Lung (tissue), 12 donors: ENCODE results near the gene ZNF793. TPM values are rescaled to one million over a fixed set of nuclear protein-coding genes. Genes with fewer than 3 reads are reported as not detected.

Source experiments
- ATAC-seq: fragments of 200-7000 bp; cut with Tn5 transposase; one replicate; pipeline ENCODE4 v1.9.1; 2020; ENCODE audit warnings: moderate number of reproducible peaks; ENCODE audit not compliant: insufficient read depth, low FRiP score
- DNase-seq, 3 donors: peaks; one replicate each; pipeline ENCODE4 v3.0.0-alpha.2; 2013 to 2017
- H3K27ac ChIP-seq, 2 donors: one replicate each; pipeline ENCODE4 v1.5.1; 2013; ENCODE audit warnings: mild to moderate bottlenecking in 2 of 2, moderate library complexity in 2 of 2, control low read depth in 1 of 2, inconsistent platforms in 1 of 2, low read depth in 1 of 2, low read length in 1 of 2
- H3K27me3 ChIP-seq, 3 donors: one replicate each; pipeline ENCODE4 v1.5.1; 2013; ENCODE audit warnings: low read length in 2 of 3; ENCODE audit not compliant: control insufficient read depth in 3 of 3, insufficient read depth in 3 of 3
- H3K36me3 ChIP-seq, 4 donors: one replicate each; pipeline ENCODE4 v1.5.1; 2013; ENCODE audit warnings: low read length in 4 of 4, mild to moderate bottlenecking in 1 of 4, moderate library complexity in 1 of 4; ENCODE audit not compliant: control insufficient read depth in 4 of 4, insufficient read depth in 4 of 4
- H3K4me1 ChIP-seq, 5 donors: one replicate each; pipeline ENCODE4 v1.5.1; 2013; ENCODE audit warnings: low read length in 5 of 5, mild to moderate bottlenecking in 2 of 5, moderate library complexity in 1 of 5; ENCODE audit not compliant: control insufficient read depth in 5 of 5, insufficient read depth in 5 of 5
- H3K4me3 ChIP-seq: one replicate; pipeline ENCODE4 v1.5.1; 2013; ENCODE audit warnings: mild to moderate bottlenecking, control low read depth, moderate library complexity
- H3K9ac ChIP-seq, 2 donors: one replicate each; pipeline ENCODE4 v1.5.1; 2013; ENCODE audit warnings: low read length in 2 of 2, control low read depth in 1 of 2; ENCODE audit not compliant: insufficient read depth in 1 of 2
- H3K9me3 ChIP-seq, 4 donors: one replicate each; pipeline ENCODE4 v1.5.1; 2013; ENCODE audit warnings: low read length in 3 of 4, mild to moderate bottlenecking in 1 of 4, moderate library complexity in 1 of 4; ENCODE audit not compliant: control insufficient read depth in 4 of 4, insufficient read depth in 3 of 4
- CTCF ChIP-seq: IDR thresholded peaks from 2 replicates; pipeline ENCODE4 v1.5.1; 2012; ENCODE audit warnings: mild to moderate bottlenecking; ENCODE audit errors: control extremely low read depth, extremely low read depth
- WGBS, 2 donors: extraction: QIAGEN DNeasy Blood & Tissue Kit; methylation state at CpG; one replicate each; pipeline ENCODE4 v1.1.7; 2013; 5-methylcytosine and 5-hydroxymethylcytosine counted together
- polyA plus RNA-seq, 2 donors: library from polyadenylated mRNA; stranded (reverse); fragments of 200-250 nt; gene quantifications; one replicate each; pipeline ENCODE4 v1.2.1, GENCODE V29; 2013
- total RNA-seq, 2 donors: library from RNA; depleted of rRNA in 1 of 2; stranded (reverse); fragments of >200 nt in 1 of 2; gene quantifications; one replicate each; pipeline ENCODE4 v1.2.1, GENCODE V29; 2014 to 2021
- donor health status: control.
- donor health status: control.
- donor health status: Bipolar disorder and iron deficiency.
- donor health status: healthy.
- donor health status: DM: yes; HTN: yes; CAD: no.

Gene ZNF793
- total and polyA plus RNA-seq, 4 donors, result 1.1 to 15.8 (median 3.3) TPM

GRCh38 chr19:37551129-37551993, 44.6 kb downstream of the ZNF793 start:
- Histone ChIP-seq H3K36me3 (peaks cover 0 to 5% (median under 1%) of the 10 kb centered on the region in 4 donors), H3K4me3 (peak overlapping the region; percentile 15), H3K9me3 (peaks cover 0 to 62% (median 28%) of the 10 kb centered on the region in 4 donors), H3K9ac (peak overlapping the region; percentile 40 to 63), H3K27me3 (no peaks in the 10 kb centered on the region), H3K27ac (peak overlapping the region in 1 of 2 donors; percentile 89), H3K4me1 (no peaks in the 10 kb centered on the region)
- DNase-seq (peak; percentile 86 to 91 (median 86)), ATAC-seq (no peak)
- WGBS, 2 donors, result 3 to 6% methylated on average over 62 to 65 of the region's 65 CpGs
- no peak for TF ChIP-seq CTCF

- Histone ChIP-seq H3K4me1 (no peaks in the 10 kb centered on the region), H3K27me3 (no peaks in the 10 kb centered on the region), H3K4me3 (no peak overlapping the region), H3K27ac (no peak overlapping the region), H3K36me3 (peaks cover 3 to 67% (median 25%) of the 10 kb centered on the region in 4 donors), H3K9ac (no peak overlapping the region), H3K9me3 (peaks cover 18 to 73% (median 53%) of the 10 kb centered on the region in 4 donors)
- TF ChIP-seq CTCF, result no peak
- WGBS, 2 donors, result 91 to 97% methylated on average over 3 of the region's 3 CpGs
- ATAC-seq (no peak), DNase-seq (no peak)
Observed at GRCh38 chr19:37563518-37563917, 56.8 kb downstream of the ZNF793 start.

GRCh38 chr19:37564624-37565369, 58.1 kb downstream of the ZNF793 start:
- Histone ChIP-seq H3K27me3 (no peaks in the 10 kb centered on the region), H3K9me3 (peaks cover 23 to 74% (median 52%) of the 10 kb centered on the region in 4 donors), H3K9ac (no peak overlapping the region), H3K27ac (no peak overlapping the region), H3K36me3 (peaks cover 4 to 65% (median 31%) of the 10 kb centered on the region in 4 donors), H3K4me1 (no peaks in the 10 kb centered on the region), H3K4me3 (no peak overlapping the region)
- DNase-seq, result no peak
- WGBS, 2 donors, result 93 to 96% methylated on average over 7 of the region's 7 CpGs
- TF ChIP-seq CTCF, result no peak
- no peak for ATAC-seq
